Epithelial cell of esophagus (primary cell): ENCODE measurements around the gene GPR143.
"Not testable (repeated sequence)": the region's sequence is repeated elsewhere in the genome, so short reads cannot be mapped to it uniquely, and the experiment has no call there.

Experiments used
- DNase-seq: peaks from one replicate; pipeline ENCODE4 v3.0.0; 2010; ENCODE audit warnings: low read depth
- H3K4me3 ChIP-seq: 2 replicates; pipeline ENCODE4 v1.5.1; 2011; ENCODE audit warnings: mild to moderate bottlenecking, low read length, control low read depth
- TF ChIP-seq, protein P1 (sequence below): IDR thresholded peaks from 2 replicates; pipeline ENCODE4 v1.5.1; 2011; ENCODE audit warnings: low read depth, mild to moderate bottlenecking, low read length, control low read depth, inconsistent platforms; ENCODE audit not compliant: insufficient read depth; ENCODE audit errors: missing control alignments

GPR143 gene

GRCh38 chrX:9765737-9766097, at the start of gene GPR143:
GPR143 (minus strand) TSS chrX:9765847; CDS start chrX:9765817, 30 bp downstream.
- DNase-seq, result no peak
- H3K4me3 ChIP-seq, result no peak within 1 kb of the TSS
- TF ChIP-seq, protein P1, sequence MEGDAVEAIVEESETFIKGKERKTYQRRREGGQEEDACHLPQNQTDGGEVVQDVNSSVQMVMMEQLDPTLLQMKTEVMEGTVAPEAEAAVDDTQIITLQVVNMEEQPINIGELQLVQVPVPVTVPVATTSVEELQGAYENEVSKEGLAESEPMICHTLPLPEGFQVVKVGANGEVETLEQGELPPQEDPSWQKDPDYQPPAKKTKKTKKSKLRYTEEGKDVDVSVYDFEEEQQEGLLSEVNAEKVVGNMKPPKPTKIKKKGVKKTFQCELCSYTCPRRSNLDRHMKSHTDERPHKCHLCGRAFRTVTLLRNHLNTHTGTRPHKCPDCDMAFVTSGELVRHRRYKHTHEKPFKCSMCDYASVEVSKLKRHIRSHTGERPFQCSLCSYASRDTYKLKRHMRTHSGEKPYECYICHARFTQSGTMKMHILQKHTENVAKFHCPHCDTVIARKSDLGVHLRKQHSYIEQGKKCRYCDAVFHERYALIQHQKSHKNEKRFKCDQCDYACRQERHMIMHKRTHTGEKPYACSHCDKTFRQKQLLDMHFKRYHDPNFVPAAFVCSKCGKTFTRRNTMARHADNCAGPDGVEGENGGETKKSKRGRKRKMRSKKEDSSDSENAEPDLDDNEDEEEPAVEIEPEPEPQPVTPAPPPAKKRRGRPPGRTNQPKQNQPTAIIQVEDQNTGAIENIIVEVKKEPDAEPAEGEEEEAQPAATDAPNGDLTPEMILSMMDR, result no peak

- not testable (repeated sequence) for DNase-seq, H3K4me3 ChIP-seq
Measured at GRCh38 chrX:9811086-9811485, 45.4 kb upstream of the GPR143 start.

DNA sequence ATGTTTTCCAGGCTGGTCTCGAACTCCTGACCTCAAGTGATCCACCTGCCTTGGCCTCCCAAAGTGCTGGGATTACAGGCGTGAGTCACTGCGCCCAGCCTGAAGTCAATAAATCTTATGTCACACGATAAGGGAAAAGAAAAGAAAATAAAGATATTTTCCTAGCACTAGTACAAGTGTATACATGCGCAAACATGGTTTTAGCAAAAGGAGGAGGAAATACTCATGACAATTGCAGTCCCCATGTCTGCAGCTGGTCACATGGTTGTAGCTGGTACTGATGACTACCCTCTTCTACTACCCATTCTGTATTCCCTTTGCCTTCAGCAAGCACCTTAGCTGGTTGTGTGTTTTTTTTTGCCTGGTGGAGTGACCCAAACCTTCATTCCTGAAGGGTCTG, 44.2 kb upstream of the GPR143 start:
- not testable (repeated sequence) for H3K4me3 ChIP-seq
- DNase-seq, result peak; percentile 50

DNA sequence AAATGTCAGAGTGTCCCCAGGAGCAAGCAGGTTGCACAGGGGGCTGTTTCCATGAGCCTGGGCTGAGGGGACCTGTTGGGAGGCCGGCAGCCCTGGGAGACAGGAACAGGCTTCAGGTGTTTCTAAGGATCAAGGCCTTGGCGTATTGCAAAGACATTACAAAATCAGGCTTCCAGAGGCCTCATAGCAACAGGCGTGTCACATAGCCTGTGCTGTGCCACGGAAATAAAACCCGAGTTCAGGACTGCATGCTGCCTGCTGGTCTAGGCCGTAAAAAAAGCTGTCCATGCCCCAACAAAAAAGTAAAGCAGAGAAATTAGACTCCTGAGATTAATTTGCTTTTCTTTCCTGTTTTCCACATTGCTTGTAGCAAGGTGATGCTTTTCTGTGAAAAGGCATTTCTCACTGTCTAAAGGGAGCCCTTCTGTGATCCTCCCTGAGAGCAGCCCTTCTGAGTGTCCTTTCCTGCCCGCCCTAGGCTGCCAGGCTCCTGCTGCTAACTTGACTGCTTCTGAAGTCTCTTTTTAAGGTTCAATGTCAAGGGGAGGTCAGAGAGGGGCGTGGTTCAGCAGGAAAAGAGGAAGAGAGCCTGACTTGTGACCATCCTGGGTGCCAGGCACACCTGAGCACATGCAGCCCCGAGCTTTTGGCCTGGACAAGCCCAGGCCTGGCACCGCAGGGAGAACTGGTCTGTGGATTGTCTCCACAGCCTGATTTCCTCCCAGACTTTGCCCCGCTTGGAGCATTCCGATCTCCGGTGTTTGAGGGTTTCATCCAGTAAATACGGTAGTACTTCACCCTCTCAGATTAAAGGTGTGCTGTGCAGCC, 41.9 kb upstream of the GPR143 start:
- TF ChIP-seq, protein P1, result no peak
- DNase-seq, result peak; percentile 70
- H3K4me3 ChIP-seq, result no peak overlapping the region

- H3K4me3 ChIP-seq, result no peak overlapping the region
- DNase-seq, result no peak
Measured at GRCh38 chrX:9805956-9806355, 40.3 kb upstream of the GPR143 start.

GRCh38 chrX:9804444-9804843, 38.8 kb upstream of the GPR143 start:
- DNase-seq, result no peak
- TF ChIP-seq, protein P1, result no peak
- no peak overlapping the region for H3K4me3 ChIP-seq

More at GRCh38 chrX:9805956-9806355, 40.3 kb upstream of the GPR143 start:
- TF ChIP-seq, protein P1, result no peak

DNA sequence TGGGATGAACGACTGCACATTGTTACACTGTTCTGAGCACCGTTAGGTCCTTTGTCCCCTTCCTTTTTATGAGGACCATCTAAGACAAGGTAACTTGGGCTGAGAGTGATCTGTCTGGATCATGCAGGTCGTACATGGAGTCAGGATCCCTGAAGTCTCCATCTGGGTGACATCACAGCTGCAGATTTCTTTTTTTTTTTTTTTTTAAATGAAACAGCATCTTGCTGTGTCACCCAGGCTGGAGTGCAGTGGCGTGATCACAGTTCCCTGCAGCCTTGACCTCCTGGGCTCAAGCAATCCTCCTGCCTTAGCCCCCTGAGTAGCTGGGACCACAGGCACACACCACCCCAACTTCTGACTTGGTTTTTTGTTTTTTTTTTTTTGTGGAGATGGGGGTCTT, 37.1 kb upstream of the GPR143 start:
- TF ChIP-seq, protein P1, result no peak
- DNase-seq, result no peak

More for the DNA sequence above, 37.1 kb upstream of the GPR143 start:
- H3K4me3 ChIP-seq, result no peak overlapping the region
